Liver (tissue), 9 donors: ENCODE results near the gene MYOG. TPM values are rescaled to one million over a fixed set of nuclear protein-coding genes. Genes with fewer than 3 reads are reported as not detected.

Source experiments
- DNase-seq: peaks from one replicate; pipeline ENCODE4 v3.0.0-alpha.2; 2017; ENCODE audit warnings: low spot score
- H3K27ac ChIP-seq, 2 donors: one replicate each; pipeline ENCODE4 v1.7.0; 2013; ENCODE audit warnings: inconsistent platforms in 2 of 2, low read length in 2 of 2, control low read depth in 1 of 2, low read depth in 1 of 2, mild to moderate bottlenecking in 1 of 2
- H3K27me3 ChIP-seq, 4 donors: one replicate each; pipeline versions ENCODE4 v1.6.1 to v1.7.0; 2013; ENCODE audit warnings: low read length in 3 of 4, inconsistent platforms in 1 of 4, mild to moderate bottlenecking in 1 of 4, moderate library complexity in 1 of 4; ENCODE audit not compliant: control insufficient read depth in 4 of 4, insufficient read depth in 4 of 4
- H3K36me3 ChIP-seq, 4 donors: one replicate each; pipeline versions ENCODE4 v1.6.1 to v1.7.0; 2013; ENCODE audit warnings: low read length in 3 of 4, mild to moderate bottlenecking in 3 of 4, low read depth in 1 of 4, moderate library complexity in 1 of 4; ENCODE audit not compliant: control insufficient read depth in 4 of 4, insufficient read depth in 3 of 4
- H3K4me1 ChIP-seq, 4 donors: one replicate each; pipeline versions ENCODE4 v1.6.1 to v1.7.0; 2013; ENCODE audit warnings: low read length in 3 of 4, mild to moderate bottlenecking in 3 of 4, moderate library complexity in 1 of 4; ENCODE audit not compliant: control insufficient read depth in 4 of 4, insufficient read depth in 4 of 4
- H3K4me3 ChIP-seq, 3 donors: one replicate each; pipeline versions ENCODE4 v1.6.1 to v1.7.0; 2013; ENCODE audit warnings: low read length in 3 of 3, control low read depth in 1 of 3, low read depth in 1 of 3, mild to moderate bottlenecking in 1 of 3
- H3K9ac ChIP-seq, 2 donors: one replicate each; pipeline ENCODE4 v1.7.0; 2013; ENCODE audit warnings: low read length in 2 of 2, mild to moderate bottlenecking in 2 of 2, moderate library complexity in 2 of 2, control low read depth in 1 of 2, low read depth in 1 of 2
- H3K9me3 ChIP-seq, 4 donors: one replicate each; pipeline versions ENCODE4 v1.6.1 to v1.7.0; 2013; ENCODE audit warnings: low read length in 3 of 4; ENCODE audit not compliant: control insufficient read depth in 4 of 4
- EGR1 ChIP-seq, 2 donors: IDR thresholded peaks; 2 replicates each; pipeline ENCODE4 v1.6.1; 2016 to 2018; ENCODE audit warnings: antibody characterized with exemption in 2 of 2, low read depth in 2 of 2
- FOXA1 ChIP-seq: IDR thresholded peaks from 2 replicates; pipeline ENCODE4 v1.6.1; 2016; ENCODE audit warnings: antibody characterized with exemption
- FOXA2 ChIP-seq: IDR thresholded peaks from 2 replicates; pipeline ENCODE4 v1.6.1; 2016; ENCODE audit warnings: antibody characterized with exemption
- GABPA ChIP-seq, 2 donors: IDR thresholded peaks in 1 of 2; conservative IDR thresholded peaks in 1 of 2; 2 replicates each; pipeline ENCODE4 v1.6.1; 2016; ENCODE audit warnings: antibody characterized with exemption in 2 of 2, mild to moderate bottlenecking in 1 of 2, moderate library complexity in 1 of 2
- HNF4A ChIP-seq, 2 donors: conservative IDR thresholded peaks; 2 replicates each; pipeline ENCODE4 v1.6.1; 2016; ENCODE audit warnings: antibody characterized with exemption in 2 of 2, mild to moderate bottlenecking in 2 of 2
- HNF4G ChIP-seq: IDR thresholded peaks from 2 replicates; pipeline ENCODE4 v1.6.1; 2016; ENCODE audit warnings: antibody characterized with exemption
- JUND ChIP-seq, 2 donors: IDR thresholded peaks; 2 replicates each; pipeline ENCODE4 v1.6.1; 2016; ENCODE audit warnings: antibody characterized with exemption in 2 of 2
- NR2F2 ChIP-seq: IDR thresholded peaks from 2 replicates; pipeline ENCODE4 v1.6.1; 2016; ENCODE audit warnings: antibody characterized with exemption
- RAD21 ChIP-seq, 2 donors: IDR thresholded peaks; 2 replicates each; pipeline ENCODE4 v1.6.1; 2016; ENCODE audit warnings: antibody characterized with exemption in 2 of 2, mild to moderate bottlenecking in 2 of 2
- RXRA ChIP-seq, 2 donors: IDR thresholded peaks; 2 replicates each; pipeline ENCODE4 v1.6.1; 2017 to 2018; ENCODE audit warnings: antibody characterized with exemption in 2 of 2, mild to moderate bottlenecking in 1 of 2
- SP1 ChIP-seq: IDR thresholded peaks from 2 replicates; pipeline ENCODE4 v1.6.1; 2018; ENCODE audit warnings: antibody characterized with exemption, mild to moderate bottlenecking
- TAF1 ChIP-seq: conservative IDR thresholded peaks from 2 replicates; pipeline ENCODE4 v1.6.1; 2016; ENCODE audit warnings: antibody characterized with exemption, mild to moderate bottlenecking
- YY1 ChIP-seq: IDR thresholded peaks from 2 replicates; pipeline ENCODE4 v1.6.1; 2016; ENCODE audit warnings: antibody characterized with exemption, mild to moderate bottlenecking
- WGBS: extraction: QIAGEN DNeasy Blood & Tissue Kit; methylation state at CpG from one replicate; pipeline ENCODE4 v1.1.7; 2013; 5-methylcytosine and 5-hydroxymethylcytosine counted together
- polyA plus RNA-seq, 2 donors: library from polyadenylated mRNA; stranded (reverse) in 1 of 2; unstranded in 1 of 2; fragments of 200-250 nt in 1 of 2; fragments of >200 nt in 1 of 2; fragmentation: Nextera tagmentation in 1 of 2; extraction: Ambion mirVana in 1 of 2; gene quantifications; one replicate each; pipeline versions ENCODE4 v1.2.1 to v1.2.3, GENCODE V29; 2013 to 2015
- total RNA-seq, 2 donors: library from RNA; depleted of rRNA; stranded (reverse); fragments of >200 nt; gene quantifications; one replicate each; pipeline ENCODE4 v1.2.3, GENCODE V29; 2014
- TF ChIP-seq, protein P1 (sequence below): fragments of 150-350 bp; IDR thresholded peaks from 2 replicates; pipeline ENCODE4 v1.5.1; 2017; ENCODE audit warnings: improper control_type of control experiment, low read depth, low read length; ENCODE audit not compliant: missing input control
- TF ChIP-seq, protein P2 (sequence below): IDR thresholded peaks from 2 replicates; pipeline ENCODE4 v1.6.1; 2016; ENCODE audit warnings: antibody characterized with exemption
- TF ChIP-seq, protein P3 (sequence below): IDR thresholded peaks from 2 replicates; pipeline ENCODE4 v1.6.1; 2016; ENCODE audit warnings: antibody characterized with exemption, mild to moderate bottlenecking
- TF ChIP-seq, protein P4 (sequence below): IDR thresholded peaks from 2 replicates; pipeline ENCODE4 v1.6.1; 2016; ENCODE audit warnings: antibody characterized with exemption
- TF ChIP-seq, protein P5 (sequence below): IDR thresholded peaks from 2 replicates; pipeline ENCODE4 v1.6.1; 2016; ENCODE audit warnings: antibody characterized with exemption
- donor health status: healthy.
- donor health status: healthy.
- donor health status: healthy.
- donor health status: healthy.
- donor health status: healthy.

MYOG gene
- total and polyA plus RNA-seq, 4 donors = not detected

DNA sequence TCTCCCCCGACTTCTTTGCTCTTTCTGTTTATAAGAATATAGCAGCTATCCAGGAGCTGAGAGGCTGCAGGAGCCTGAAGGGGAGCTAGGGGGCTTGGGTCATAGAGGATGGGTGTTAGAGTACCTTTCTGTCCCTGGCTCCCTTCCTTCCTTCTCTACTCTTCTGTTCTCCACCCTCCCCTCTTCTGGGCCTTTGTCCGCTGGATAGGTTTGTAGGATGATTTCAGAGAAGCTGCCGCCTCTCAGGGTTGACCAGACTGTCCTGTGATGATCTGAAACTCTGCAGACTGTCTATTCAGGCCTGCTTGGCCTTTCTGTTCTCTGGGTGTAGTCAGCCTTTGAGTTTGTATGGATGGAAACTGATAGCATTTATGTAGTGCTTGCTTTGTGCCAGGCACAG, 33.2 kb downstream of the MYOG start:
- H3K27me3 ChIP-seq = no peaks in the 10 kb centered on the region
- H3K36me3 ChIP-seq = no peaks in the 10 kb centered on the region
- no peak overlapping the region for H3K9ac ChIP-seq
- H3K27ac ChIP-seq = no peak overlapping the region
- no peak for DNase-seq
- H3K4me1 ChIP-seq = no peaks in the 10 kb centered on the region
- WGBS = 93% methylated on average over 3 of the region's 3 CpGs
- no peak overlapping the region for H3K4me3 ChIP-seq
- no peaks in the 10 kb centered on the region for H3K9me3 ChIP-seq
- TF ChIP-seq, protein P1, sequence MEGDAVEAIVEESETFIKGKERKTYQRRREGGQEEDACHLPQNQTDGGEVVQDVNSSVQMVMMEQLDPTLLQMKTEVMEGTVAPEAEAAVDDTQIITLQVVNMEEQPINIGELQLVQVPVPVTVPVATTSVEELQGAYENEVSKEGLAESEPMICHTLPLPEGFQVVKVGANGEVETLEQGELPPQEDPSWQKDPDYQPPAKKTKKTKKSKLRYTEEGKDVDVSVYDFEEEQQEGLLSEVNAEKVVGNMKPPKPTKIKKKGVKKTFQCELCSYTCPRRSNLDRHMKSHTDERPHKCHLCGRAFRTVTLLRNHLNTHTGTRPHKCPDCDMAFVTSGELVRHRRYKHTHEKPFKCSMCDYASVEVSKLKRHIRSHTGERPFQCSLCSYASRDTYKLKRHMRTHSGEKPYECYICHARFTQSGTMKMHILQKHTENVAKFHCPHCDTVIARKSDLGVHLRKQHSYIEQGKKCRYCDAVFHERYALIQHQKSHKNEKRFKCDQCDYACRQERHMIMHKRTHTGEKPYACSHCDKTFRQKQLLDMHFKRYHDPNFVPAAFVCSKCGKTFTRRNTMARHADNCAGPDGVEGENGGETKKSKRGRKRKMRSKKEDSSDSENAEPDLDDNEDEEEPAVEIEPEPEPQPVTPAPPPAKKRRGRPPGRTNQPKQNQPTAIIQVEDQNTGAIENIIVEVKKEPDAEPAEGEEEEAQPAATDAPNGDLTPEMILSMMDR = no peak
- TF ChIP-seq, protein P2, sequence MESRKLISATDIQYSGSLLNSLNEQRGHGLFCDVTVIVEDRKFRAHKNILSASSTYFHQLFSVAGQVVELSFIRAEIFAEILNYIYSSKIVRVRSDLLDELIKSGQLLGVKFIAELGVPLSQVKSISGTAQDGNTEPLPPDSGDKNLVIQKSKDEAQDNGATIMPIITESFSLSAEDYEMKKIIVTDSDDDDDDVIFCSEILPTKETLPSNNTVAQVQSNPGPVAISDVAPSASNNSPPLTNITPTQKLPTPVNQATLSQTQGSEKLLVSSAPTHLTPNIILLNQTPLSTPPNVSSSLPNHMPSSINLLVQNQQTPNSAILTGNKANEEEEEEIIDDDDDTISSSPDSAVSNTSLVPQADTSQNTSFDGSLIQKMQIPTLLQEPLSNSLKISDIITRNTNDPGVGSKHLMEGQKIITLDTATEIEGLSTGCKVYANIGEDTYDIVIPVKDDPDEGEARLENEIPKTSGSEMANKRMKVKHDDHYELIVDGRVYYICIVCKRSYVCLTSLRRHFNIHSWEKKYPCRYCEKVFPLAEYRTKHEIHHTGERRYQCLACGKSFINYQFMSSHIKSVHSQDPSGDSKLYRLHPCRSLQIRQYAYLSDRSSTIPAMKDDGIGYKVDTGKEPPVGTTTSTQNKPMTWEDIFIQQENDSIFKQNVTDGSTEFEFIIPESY = no peak
- TF ChIP-seq JUND (IDR thresholded peaks at IDR 0.05) (no peak), EGR1 (IDR thresholded peaks at IDR 0.05; ENCODE audit: low read depth in 2 of 2) (no peak), SP1 (no peak), TAF1 (no peak), RAD21 (IDR thresholded peaks at IDR 0.05) (no peak), HNF4G (no peak), NR2F2 (no peak)
- TF ChIP-seq, protein P3, sequence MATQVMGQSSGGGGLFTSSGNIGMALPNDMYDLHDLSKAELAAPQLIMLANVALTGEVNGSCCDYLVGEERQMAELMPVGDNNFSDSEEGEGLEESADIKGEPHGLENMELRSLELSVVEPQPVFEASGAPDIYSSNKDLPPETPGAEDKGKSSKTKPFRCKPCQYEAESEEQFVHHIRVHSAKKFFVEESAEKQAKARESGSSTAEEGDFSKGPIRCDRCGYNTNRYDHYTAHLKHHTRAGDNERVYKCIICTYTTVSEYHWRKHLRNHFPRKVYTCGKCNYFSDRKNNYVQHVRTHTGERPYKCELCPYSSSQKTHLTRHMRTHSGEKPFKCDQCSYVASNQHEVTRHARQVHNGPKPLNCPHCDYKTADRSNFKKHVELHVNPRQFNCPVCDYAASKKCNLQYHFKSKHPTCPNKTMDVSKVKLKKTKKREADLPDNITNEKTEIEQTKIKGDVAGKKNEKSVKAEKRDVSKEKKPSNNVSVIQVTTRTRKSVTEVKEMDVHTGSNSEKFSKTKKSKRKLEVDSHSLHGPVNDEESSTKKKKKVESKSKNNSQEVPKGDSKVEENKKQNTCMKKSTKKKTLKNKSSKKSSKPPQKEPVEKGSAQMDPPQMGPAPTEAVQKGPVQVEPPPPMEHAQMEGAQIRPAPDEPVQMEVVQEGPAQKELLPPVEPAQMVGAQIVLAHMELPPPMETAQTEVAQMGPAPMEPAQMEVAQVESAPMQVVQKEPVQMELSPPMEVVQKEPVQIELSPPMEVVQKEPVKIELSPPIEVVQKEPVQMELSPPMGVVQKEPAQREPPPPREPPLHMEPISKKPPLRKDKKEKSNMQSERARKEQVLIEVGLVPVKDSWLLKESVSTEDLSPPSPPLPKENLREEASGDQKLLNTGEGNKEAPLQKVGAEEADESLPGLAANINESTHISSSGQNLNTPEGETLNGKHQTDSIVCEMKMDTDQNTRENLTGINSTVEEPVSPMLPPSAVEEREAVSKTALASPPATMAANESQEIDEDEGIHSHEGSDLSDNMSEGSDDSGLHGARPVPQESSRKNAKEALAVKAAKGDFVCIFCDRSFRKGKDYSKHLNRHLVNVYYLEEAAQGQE = no peak

DNA sequence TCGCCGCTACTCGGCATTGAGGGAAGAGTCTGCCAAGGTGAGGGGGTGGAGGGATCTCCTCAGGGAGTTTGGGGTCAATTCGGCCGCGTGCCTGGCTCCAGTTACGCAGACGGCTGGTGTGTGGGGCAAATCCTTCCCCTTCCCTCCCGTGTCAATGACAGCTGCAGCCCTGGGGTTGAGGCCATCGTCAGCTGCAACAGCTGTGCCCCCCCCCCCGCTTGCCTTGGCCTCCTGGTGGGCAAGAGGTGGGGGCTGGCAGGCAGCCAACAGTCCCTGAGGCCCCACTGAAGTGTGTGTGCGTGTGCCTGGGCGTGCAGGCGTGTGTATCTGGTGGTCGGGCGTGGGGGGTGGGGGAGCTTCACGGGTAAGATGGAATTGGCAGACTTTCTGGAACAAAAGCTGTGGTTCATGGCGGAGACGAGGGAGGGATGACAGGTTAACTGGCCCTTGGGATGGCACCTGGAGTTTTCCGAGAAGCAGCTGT, 33.9 kb downstream of the MYOG start:
- DNase-seq = no peak
- WGBS = 75% methylated on average over 20 of the region's 20 CpGs

More for the DNA sequence above, 33.9 kb downstream of the MYOG start:
- Histone ChIP-seq H3K4me1 (no peaks in the 10 kb centered on the region), H3K36me3 (no peaks in the 10 kb centered on the region), H3K4me3 (no peak overlapping the region), H3K27ac (no peak overlapping the region), H3K9ac (no peak overlapping the region), H3K27me3 (no peaks in the 10 kb centered on the region), H3K9me3 (no peaks in the 10 kb centered on the region)
- TF ChIP-seq RXRA (IDR thresholded peaks at IDR 0.05) (no peak), YY1 (no peak), TAF1 (no peak), NR2F2 (no peak), JUND (IDR thresholded peaks at IDR 0.05) (no peak), RAD21 (IDR thresholded peaks at IDR 0.05) (no peak), GABPA (IDR thresholded peaks at IDR 0.05 in 1 of 2, conservative IDR thresholded peaks at IDR 0.05 in 1 of 2) (no peak), HNF4A (conservative IDR thresholded peaks at IDR 0.05) (no peak), SP1 (no peak), FOXA2 (no peak), HNF4G (no peak), FOXA1 (no peak), EGR1 (IDR thresholded peaks at IDR 0.05; ENCODE audit: low read depth in 2 of 2) (no peak)
- TF ChIP-seq, protein P4, sequence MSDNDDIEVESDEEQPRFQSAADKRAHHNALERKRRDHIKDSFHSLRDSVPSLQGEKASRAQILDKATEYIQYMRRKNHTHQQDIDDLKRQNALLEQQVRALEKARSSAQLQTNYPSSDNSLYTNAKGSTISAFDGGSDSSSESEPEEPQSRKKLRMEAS = no peak
- TF ChIP-seq, protein P3 = no peak
- TF ChIP-seq, protein P5, sequence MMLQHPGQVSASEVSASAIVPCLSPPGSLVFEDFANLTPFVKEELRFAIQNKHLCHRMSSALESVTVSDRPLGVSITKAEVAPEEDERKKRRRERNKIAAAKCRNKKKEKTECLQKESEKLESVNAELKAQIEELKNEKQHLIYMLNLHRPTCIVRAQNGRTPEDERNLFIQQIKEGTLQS = no peak
- TF ChIP-seq, protein P2 = no peak
